SHP77 (cell line): ENCODE measurements around the gene LIG3.
"Not testable (repeated sequence)": the region's sequence is repeated elsewhere in the genome, so short reads cannot be mapped to it uniquely, and the experiment has no call there.

Source experiments
- DNase-seq, 2 experiments: peaks; one replicate each; lab custom pipeline; 2025; lab: John Stamatoyannopoulos, UW

LIG3 gene

GRCh38 chr17:35041390-35041789 lies 61.1 kb downstream of the LIG3 start:
- DNase-seq, result no peak

GRCh38 chr17:35044181-35044580 lies 63.9 kb downstream of the LIG3 start:
- no peak for DNase-seq

- not testable (repeated sequence) for DNase-seq
Observed at GRCh38 chr17:35045458-35045979, 65.2 kb downstream of the LIG3 start.

- DNase-seq, result no peak
Observed at GRCh38 chr17:35046245-35046644, 65.9 kb downstream of the LIG3 start.

GRCh38 chr17:35046740-35047283 lies 66.5 kb downstream of the LIG3 start:
- no peak for DNase-seq

GRCh38 chr17:35048685-35049379 lies 68.5 kb downstream of the LIG3 start:
- DNase-seq, result no peak

GRCh38 chr17:35050170-35050569 lies 69.9 kb downstream of the LIG3 start:
- DNase-seq, result no peak

GRCh38 chr17:35051183-35051578 lies 70.9 kb downstream of the LIG3 start:
- no peak for DNase-seq

- DNase-seq, result no peak
Observed at GRCh38 chr17:35051579-35052240, 71.4 kb downstream of the LIG3 start.

- no peak for DNase-seq
Observed at GRCh38 chr17:35052241-35052610, 71.9 kb downstream of the LIG3 start.

GRCh38 chr17:35052780-35053179 lies 72.5 kb downstream of the LIG3 start:
- DNase-seq, result no peak

GRCh38 chr17:35053204-35053603 lies 72.9 kb downstream of the LIG3 start:
- DNase-seq, result no peak

- DNase-seq, result no peak
Observed at GRCh38 chr17:35056013-35056412, 75.7 kb downstream of the LIG3 start.

GRCh38 chr17:35057332-35057915 lies 77.1 kb downstream of the LIG3 start:
- no peak for DNase-seq
